ENCODE data around the gene TMEM123.
"Not testable (repeated sequence)": the region's sequence is repeated elsewhere in the genome, so short reads cannot be mapped to it uniquely, and the experiment has no call there.

The TMEM123 gene

GRCh38 chr11:102447193-102447592 is 5.4 kb downstream of the TMEM123 start:
- peaks cover 96% of the 10 kb centered on the region for H3K79me2 ChIP-seq (ENCODE audit: insufficient read depth, low read length)
- H3K4me2 ChIP-seq (ENCODE audit: low read depth, low read length, poor library complexity, severe bottlenecking) = peak overlapping the region; percentile 85
- no peaks in the 10 kb centered on the region for H3K27me3 ChIP-seq (ENCODE audit: low read length)
- peaks cover 43% of the 10 kb centered on the region for H3K36me3 ChIP-seq (ENCODE audit: low read length)
- H3K9me2 ChIP-seq (replicated peaks; ENCODE audit: insufficient read depth, low read length) = no peaks in the 10 kb centered on the region
- TF ChIP-seq CTCF (IDR thresholded peaks at IDR 0.05; ENCODE audit: insufficient read depth, low read length, poor library complexity, severe bottlenecking) = no peak
- TF ChIP-seq EZH2phosphoT487 (conservative IDR thresholded peaks at IDR 0.05; ENCODE audit: low read length) = no peak
- no peak overlapping the region for H3K9ac ChIP-seq (ENCODE audit: low read length)
- H3F3A ChIP-seq (ENCODE audit: insufficient read depth) = peaks cover 12% of the 10 kb centered on the region; the same call in 1 of the 2 replicates
- no peaks in the 10 kb centered on the region for H3K9me3 ChIP-seq (ENCODE audit: insufficient read depth, low read length)
- no peak overlapping the region for H3K4me3 ChIP-seq (ENCODE audit: insufficient read depth, low read length, poor library complexity, severe bottlenecking)
- H3K27ac ChIP-seq (ENCODE audit: low read depth, low read length) = peak overlapping the region; percentile 50; the same call in 1 of the 2 replicates
- H2AFZ ChIP-seq (ENCODE audit: low read depth, low read length, severe bottlenecking) = no peak overlapping the region
- H4K20me1 ChIP-seq (ENCODE audit: low read depth, low read length) = peaks cover 27% of the 10 kb centered on the region; the same call in 1 of the 2 replicates

GRCh38 chr11:102446606-102447005 is 6.0 kb downstream of the TMEM123 start:
- peaks cover 43% of the 10 kb centered on the region for H3K36me3 ChIP-seq (ENCODE audit: low read length)
- no peak for TF ChIP-seq CTCF (IDR thresholded peaks at IDR 0.05; ENCODE audit: insufficient read depth, low read length, poor library complexity, severe bottlenecking)
- TF ChIP-seq EZH2phosphoT487 (conservative IDR thresholded peaks at IDR 0.05; ENCODE audit: low read length) = no peak
- H3K79me2 ChIP-seq (ENCODE audit: insufficient read depth, low read length) = peaks cover 96% of the 10 kb centered on the region
- no peaks in the 10 kb centered on the region for H3K9me3 ChIP-seq (ENCODE audit: insufficient read depth, low read length)
- no peak overlapping the region for H3K4me3 ChIP-seq (ENCODE audit: insufficient read depth, low read length, poor library complexity, severe bottlenecking)
- H3K4me2 ChIP-seq (ENCODE audit: low read depth, low read length, poor library complexity, severe bottlenecking) = no peak overlapping the region
- H2AFZ ChIP-seq (ENCODE audit: low read depth, low read length, severe bottlenecking) = no peak overlapping the region
- H3K27ac ChIP-seq (ENCODE audit: low read depth, low read length) = no peak overlapping the region
- no peak overlapping the region for H3K9ac ChIP-seq (ENCODE audit: low read length)
- no peaks in the 10 kb centered on the region for H3K9me2 ChIP-seq (replicated peaks; ENCODE audit: insufficient read depth, low read length)
- peaks cover 12% of the 10 kb centered on the region; the same call in 1 of the 2 replicates for H3F3A ChIP-seq (ENCODE audit: insufficient read depth)
- no peaks in the 10 kb centered on the region for H3K27me3 ChIP-seq (ENCODE audit: low read length)
- peaks cover 27% of the 10 kb centered on the region; the same call in 1 of the 2 replicates for H4K20me1 ChIP-seq (ENCODE audit: low read depth, low read length)

- not testable (repeated sequence) for H3K4me2 ChIP-seq (ENCODE audit: low read depth, low read length, poor library complexity, severe bottlenecking); H3K9ac ChIP-seq (ENCODE audit: low read length); H3K4me3 ChIP-seq (ENCODE audit: insufficient read depth, low read length, poor library complexity, severe bottlenecking); H2AFZ ChIP-seq (ENCODE audit: low read depth, low read length, severe bottlenecking); H3K9me3 ChIP-seq (ENCODE audit: insufficient read depth, low read length); H3K9me2 ChIP-seq (replicated peaks; ENCODE audit: insufficient read depth, low read length); H3K27ac ChIP-seq (ENCODE audit: low read depth, low read length); H3K27me3 ChIP-seq (ENCODE audit: low read length)
- Histone ChIP-seq H3K79me2 (ENCODE audit: insufficient read depth, low read length) (peaks cover 96% of the 10 kb centered on the region), H3K36me3 (ENCODE audit: low read length) (peaks cover 43% of the 10 kb centered on the region), H3F3A (ENCODE audit: insufficient read depth) (peaks cover 12% of the 10 kb centered on the region; the same call in 1 of the 2 replicates), H4K20me1 (ENCODE audit: low read depth, low read length) (peaks cover 11% of the 10 kb centered on the region; the same call in 1 of the 2 replicates)
Observed at GRCh38 chr11:102444693-102445092, 7.9 kb downstream of the TMEM123 start.

- not testable (repeated sequence) for H3K27ac ChIP-seq (ENCODE audit: low read depth, low read length); H3K9me3 ChIP-seq (ENCODE audit: insufficient read depth, low read length); H3K27me3 ChIP-seq (ENCODE audit: low read length); H3K9ac ChIP-seq (ENCODE audit: low read length); H3K4me2 ChIP-seq (ENCODE audit: low read depth, low read length, poor library complexity, severe bottlenecking); H2AFZ ChIP-seq (ENCODE audit: low read depth, low read length, severe bottlenecking); H3K4me3 ChIP-seq (ENCODE audit: insufficient read depth, low read length, poor library complexity, severe bottlenecking); H4K20me1 ChIP-seq (ENCODE audit: low read depth, low read length); H3K9me2 ChIP-seq (replicated peaks; ENCODE audit: insufficient read depth, low read length)
- Histone ChIP-seq H3K36me3 (ENCODE audit: low read length) (peaks cover 43% of the 10 kb centered on the region), H3K79me2 (ENCODE audit: insufficient read depth, low read length) (peaks cover 94% of the 10 kb centered on the region), H3F3A (ENCODE audit: insufficient read depth) (peaks cover 10% of the 10 kb centered on the region; the same call in 1 of the 2 replicates)
Observed at GRCh38 chr11:102444142-102444541, 8.4 kb downstream of the TMEM123 start.

GRCh38 chr11:102439063-102439363 is 13.6 kb downstream of the TMEM123 start:
- Histone ChIP-seq H3K79me2 (ENCODE audit: insufficient read depth, low read length) (peaks cover 95% of the 10 kb centered on the region), H3K36me3 (ENCODE audit: low read length) (peaks cover 38% of the 10 kb centered on the region)
- H3K9ac ChIP-seq (ENCODE audit: low read length); H3K9me2 ChIP-seq (replicated peaks; ENCODE audit: insufficient read depth, low read length); H4K20me1 ChIP-seq (ENCODE audit: low read depth, low read length); H3K4me2 ChIP-seq (ENCODE audit: low read depth, low read length, poor library complexity, severe bottlenecking); H3K27me3 ChIP-seq (ENCODE audit: low read length); H3F3A ChIP-seq (ENCODE audit: insufficient read depth); H3K27ac ChIP-seq (ENCODE audit: low read depth, low read length); H2AFZ ChIP-seq (ENCODE audit: low read depth, low read length, severe bottlenecking); H3K9me3 ChIP-seq (ENCODE audit: insufficient read depth, low read length); H3K4me3 ChIP-seq (ENCODE audit: insufficient read depth, low read length, poor library complexity, severe bottlenecking): not testable (repeated sequence)

Data from SU-DHL-6 (cell line).